Measurements from ENCODE around the gene SIL1. TPM values are rescaled to one million over a fixed set of nuclear protein-coding genes. Genes with fewer than 3 reads are reported as not detected.
A peak's percentile ranks its signal among the peaks of the same experiment; 100 is the strongest.

The SIL1 gene
- polyA plus RNA-seq, 3 donors: 25.4 to 35.1 (median 27.9) TPM

DNA sequence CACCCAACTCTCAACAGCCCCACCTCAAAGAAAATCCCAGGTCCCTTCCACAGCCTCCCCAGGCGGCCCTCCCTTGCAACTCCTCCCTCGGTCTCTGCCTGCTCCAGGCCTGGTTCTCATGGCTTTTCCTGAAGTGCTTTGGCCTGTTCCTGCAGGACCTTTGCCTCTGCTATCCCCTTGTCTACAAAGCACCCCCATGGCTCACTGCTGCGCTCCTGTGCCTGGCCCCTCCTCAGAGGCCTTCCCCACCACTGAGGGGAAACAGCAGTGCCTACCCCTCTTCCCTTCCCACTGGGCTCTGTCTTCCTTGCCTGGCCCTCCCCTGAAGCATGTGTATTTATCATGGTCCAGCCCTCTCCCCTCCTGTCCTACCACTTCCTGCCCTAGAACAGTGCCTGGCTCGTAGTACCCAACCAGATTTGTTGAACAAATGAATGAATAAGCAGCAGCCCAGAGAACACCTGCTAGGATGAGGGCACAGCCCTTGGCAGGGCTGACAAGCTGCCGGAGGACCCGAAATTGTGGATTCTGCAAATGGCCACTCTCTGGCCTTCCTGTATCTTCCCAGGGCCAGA is 254.5 kb downstream of the SIL1 start:
- 88% methylated on average over 6 of the region's 6 CpGs for WGBS (ENCODE audit: insufficient coverage)

DNA sequence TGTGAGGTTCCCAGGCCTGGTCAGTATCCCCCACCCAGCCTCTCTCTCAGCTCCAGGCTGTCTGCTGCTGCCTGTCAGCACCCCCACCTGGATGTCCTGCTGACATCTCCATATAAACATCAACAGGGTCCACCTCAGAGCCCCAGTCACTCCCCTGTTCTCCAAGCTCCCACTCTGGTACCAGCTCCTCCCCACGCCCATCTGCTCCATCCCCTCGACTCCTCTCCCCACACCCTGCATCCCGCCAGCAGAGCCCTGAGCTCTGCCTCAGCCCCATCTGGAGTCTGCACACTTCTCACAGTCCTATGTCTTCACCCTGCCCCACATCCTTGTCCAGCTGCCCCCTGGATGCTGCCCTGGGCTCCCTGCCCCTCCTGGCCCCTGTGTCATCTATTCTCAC is 255.3 kb downstream of the SIL1 start:
- Histone ChIP-seq H3K4me1 (ENCODE audit: control insufficient read depth in 1 of 2, insufficient read depth in 2 of 2, low read length in 2 of 2) (no peaks in the 10 kb centered on the region), H3K4me3 (replicated peaks in 1 of 3; ENCODE audit: low read depth in 2 of 3, low read length in 3 of 3) (no peak overlapping the region), H3K27me3 (ENCODE audit: control insufficient read depth in 2 of 2, insufficient read depth in 2 of 2, low read length in 2 of 2) (no peaks in the 10 kb centered on the region), H3K9me3 (replicated peaks in 1 of 2; ENCODE audit: control insufficient read depth in 1 of 2, insufficient read depth in 1 of 2, low read length in 2 of 2) (no peaks in the 10 kb centered on the region), H3K27ac (ENCODE audit: low read depth in 1 of 2, low read length in 2 of 2) (no peak overlapping the region), H2AFZ (ENCODE audit: insufficient read depth, low read depth, low read length, poor library complexity, severe bottlenecking) (no peak overlapping the region), H4K20me1 (ENCODE audit: insufficient read depth, low read length) (no peaks in the 10 kb centered on the region), H3K79me2 (ENCODE audit: insufficient read depth, low read length) (no peaks in the 10 kb centered on the region), H3K9ac (ENCODE audit: insufficient read depth, low read length, poor library complexity, severe bottlenecking) (no peak overlapping the region), H3K4me2 (replicated peaks; ENCODE audit: extremely low read depth, low read length, poor library complexity, severe bottlenecking) (no peak overlapping the region), H3K36me3 (replicated peaks in 1 of 2; ENCODE audit: control insufficient read depth in 1 of 2, insufficient read depth in 2 of 2, low read length in 2 of 2) (peaks cover 14 to 36% of the 10 kb centered on the region in 2 donors)
- Mint-ChIP-seq H3K27me3 (ENCODE audit: low read depth in 3 of 3) (no peaks in the 10 kb centered on the region), H3K36me3 (peaks cover 28 to 35% of the 10 kb centered on the region in 2 donors), H3K9me3 (peaks cover 0 to 2% (median 0%) of the 10 kb centered on the region in 7 donors), H3K27ac (peak overlapping the region in 2 of 7 donors; percentile 23 to 52), H3K4me1 (no peaks in the 10 kb centered on the region), H3K4me3 (no peak overlapping the region)
- WGBS (ENCODE audit: insufficient coverage): 100% methylated on average over 3 of the region's 3 CpGs
- DNase-seq: no peak
- TF ChIP-seq, protein P1, sequence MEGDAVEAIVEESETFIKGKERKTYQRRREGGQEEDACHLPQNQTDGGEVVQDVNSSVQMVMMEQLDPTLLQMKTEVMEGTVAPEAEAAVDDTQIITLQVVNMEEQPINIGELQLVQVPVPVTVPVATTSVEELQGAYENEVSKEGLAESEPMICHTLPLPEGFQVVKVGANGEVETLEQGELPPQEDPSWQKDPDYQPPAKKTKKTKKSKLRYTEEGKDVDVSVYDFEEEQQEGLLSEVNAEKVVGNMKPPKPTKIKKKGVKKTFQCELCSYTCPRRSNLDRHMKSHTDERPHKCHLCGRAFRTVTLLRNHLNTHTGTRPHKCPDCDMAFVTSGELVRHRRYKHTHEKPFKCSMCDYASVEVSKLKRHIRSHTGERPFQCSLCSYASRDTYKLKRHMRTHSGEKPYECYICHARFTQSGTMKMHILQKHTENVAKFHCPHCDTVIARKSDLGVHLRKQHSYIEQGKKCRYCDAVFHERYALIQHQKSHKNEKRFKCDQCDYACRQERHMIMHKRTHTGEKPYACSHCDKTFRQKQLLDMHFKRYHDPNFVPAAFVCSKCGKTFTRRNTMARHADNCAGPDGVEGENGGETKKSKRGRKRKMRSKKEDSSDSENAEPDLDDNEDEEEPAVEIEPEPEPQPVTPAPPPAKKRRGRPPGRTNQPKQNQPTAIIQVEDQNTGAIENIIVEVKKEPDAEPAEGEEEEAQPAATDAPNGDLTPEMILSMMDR (IDR thresholded peaks at IDR 0.05): no peak
- intact Hi-C loops (cut with micrococcal nuclease): no loop called here

More for the DNA sequence above, 254.5 kb downstream of the SIL1 start:
- peaks cover 0 to 2% (median 0%) of the 10 kb centered on the region in 7 donors for H3K9me3 Mint-ChIP-seq
- H3K9me3 ChIP-seq (replicated peaks in 1 of 2; ENCODE audit: control insufficient read depth in 1 of 2, insufficient read depth in 1 of 2, low read length in 2 of 2): no peaks in the 10 kb centered on the region
- peaks cover 0 to 2% (median 0%) of the 10 kb centered on the region in 3 donors for H3K27me3 Mint-ChIP-seq (ENCODE audit: low read depth in 3 of 3)
- no peak overlapping the region for H3K4me2 ChIP-seq (replicated peaks; ENCODE audit: extremely low read depth, low read length, poor library complexity, severe bottlenecking)
- no peaks in the 10 kb centered on the region for H4K20me1 ChIP-seq (ENCODE audit: insufficient read depth, low read length)
- H2AFZ ChIP-seq (ENCODE audit: insufficient read depth, low read depth, low read length, poor library complexity, severe bottlenecking): no peak overlapping the region
- peaks cover 15 to 37% of the 10 kb centered on the region in 2 donors for H3K36me3 ChIP-seq (replicated peaks in 1 of 2; ENCODE audit: control insufficient read depth in 1 of 2, insufficient read depth in 2 of 2, low read length in 2 of 2)
- DNase-seq: no peak
- H3K4me3 Mint-ChIP-seq: no peak overlapping the region
- no peak overlapping the region for H3K9ac ChIP-seq (ENCODE audit: insufficient read depth, low read length, poor library complexity, severe bottlenecking)
- no peaks in the 10 kb centered on the region for H3K4me1 Mint-ChIP-seq
- H3K4me3 ChIP-seq (replicated peaks in 1 of 3; ENCODE audit: low read depth in 2 of 3, low read length in 3 of 3): no peak overlapping the region
- no peaks in the 10 kb centered on the region for H3K27me3 ChIP-seq (ENCODE audit: control insufficient read depth in 2 of 2, insufficient read depth in 2 of 2, low read length in 2 of 2)
- no peaks in the 10 kb centered on the region for H3K79me2 ChIP-seq (ENCODE audit: insufficient read depth, low read length)
- peak overlapping the region in 1 of 7 donors; percentile 27 for H3K27ac Mint-ChIP-seq
- TF ChIP-seq, protein P1 (IDR thresholded peaks at IDR 0.05): no peak
- peaks cover 29 to 41% of the 10 kb centered on the region in 2 donors for H3K36me3 Mint-ChIP-seq
- intact Hi-C loops (cut with micrococcal nuclease): no loop called here
- no peak overlapping the region for H3K27ac ChIP-seq (ENCODE audit: low read depth in 1 of 2, low read length in 2 of 2)
- H3K4me1 ChIP-seq (ENCODE audit: control insufficient read depth in 1 of 2, insufficient read depth in 2 of 2, low read length in 2 of 2): no peaks in the 10 kb centered on the region

All from CD14-positive monocyte (primary cell).